Transverse colon (tissue), 4 donors: ENCODE results near the gene CCDC12.

ENCODE experiments used
- EP300 ChIP-seq: sonication (generic); formaldehyde crosslinking; IDR thresholded peaks from one replicate; pipeline ENCODE4 v1.6.1; 2017; ENCODE audit warnings: antibody characterized with exemption, low read depth
- POLR2A ChIP-seq: fragments of 450-650 bp; IDR thresholded peaks from one replicate; pipeline ENCODE4 v1.6.1; 2016; ENCODE audit warnings: antibody characterized with exemption, mild to moderate bottlenecking, moderate library complexity
- POLR2AphosphoS5 ChIP-seq, 3 donors: sonication (generic); formaldehyde crosslinking; IDR thresholded peaks; one replicate each; pipeline ENCODE4 v1.6.1; 2016; ENCODE audit warnings: antibody characterized with exemption in 3 of 3
- TF ChIP-seq, protein P1 (sequence below), 5 experiments: fragments of 200-600 bp in 3 of 5; fragments of 450-650 bp in 2 of 5; sonication (generic) in 3 of 5; IDR thresholded peaks; 1 replicate in 2 of 5; 2 replicates in 3 of 5; pipeline ENCODE4 v1.5.1; 2016 to 2017; ENCODE audit warnings: antibody characterized with exemption in 5 of 5, inconsistent platforms in 3 of 5, mild to moderate bottlenecking in 2 of 5, moderate library complexity in 1 of 5

DNA sequence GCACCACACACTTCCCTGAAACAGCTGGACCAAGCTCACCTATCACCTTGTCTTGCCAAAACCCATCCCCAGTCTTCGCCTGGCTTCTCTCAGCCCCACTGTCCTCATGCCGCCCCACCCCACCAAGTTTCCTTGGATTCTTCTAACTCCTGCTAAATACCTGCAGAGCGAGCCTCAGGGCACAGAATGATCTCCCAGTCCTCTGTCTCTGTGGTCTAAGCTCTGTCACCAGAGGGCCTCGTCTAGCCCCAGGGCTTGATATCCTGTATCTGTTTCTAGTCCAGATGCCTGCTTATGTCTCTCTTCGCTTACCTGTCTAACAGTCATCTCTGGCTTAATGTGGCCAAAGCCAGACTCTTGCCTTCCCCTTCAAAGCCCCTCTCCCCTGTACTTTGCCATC lies 9.7 kb downstream of the CCDC12 start:
- TF ChIP-seq, protein P1, sequence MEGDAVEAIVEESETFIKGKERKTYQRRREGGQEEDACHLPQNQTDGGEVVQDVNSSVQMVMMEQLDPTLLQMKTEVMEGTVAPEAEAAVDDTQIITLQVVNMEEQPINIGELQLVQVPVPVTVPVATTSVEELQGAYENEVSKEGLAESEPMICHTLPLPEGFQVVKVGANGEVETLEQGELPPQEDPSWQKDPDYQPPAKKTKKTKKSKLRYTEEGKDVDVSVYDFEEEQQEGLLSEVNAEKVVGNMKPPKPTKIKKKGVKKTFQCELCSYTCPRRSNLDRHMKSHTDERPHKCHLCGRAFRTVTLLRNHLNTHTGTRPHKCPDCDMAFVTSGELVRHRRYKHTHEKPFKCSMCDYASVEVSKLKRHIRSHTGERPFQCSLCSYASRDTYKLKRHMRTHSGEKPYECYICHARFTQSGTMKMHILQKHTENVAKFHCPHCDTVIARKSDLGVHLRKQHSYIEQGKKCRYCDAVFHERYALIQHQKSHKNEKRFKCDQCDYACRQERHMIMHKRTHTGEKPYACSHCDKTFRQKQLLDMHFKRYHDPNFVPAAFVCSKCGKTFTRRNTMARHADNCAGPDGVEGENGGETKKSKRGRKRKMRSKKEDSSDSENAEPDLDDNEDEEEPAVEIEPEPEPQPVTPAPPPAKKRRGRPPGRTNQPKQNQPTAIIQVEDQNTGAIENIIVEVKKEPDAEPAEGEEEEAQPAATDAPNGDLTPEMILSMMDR (IDR thresholded peaks at IDR 0.05): no peak
- TF ChIP-seq EP300: no peak
- TF ChIP-seq POLR2A: no peak
- TF ChIP-seq POLR2AphosphoS5 (IDR thresholded peaks at IDR 0.05): no peak
